Amniotic stem cell (primary cell): ENCODE results near the gene SLC23A2.
"Not testable (repeated sequence)": the region's sequence is repeated elsewhere in the genome, so short reads cannot be mapped to it uniquely, and the experiment has no call there.

Source experiments
- DNase-seq: peaks from one replicate; lab custom pipeline; 2025; lab: John Stamatoyannopoulos, UW

Gene SLC23A2

DNA sequence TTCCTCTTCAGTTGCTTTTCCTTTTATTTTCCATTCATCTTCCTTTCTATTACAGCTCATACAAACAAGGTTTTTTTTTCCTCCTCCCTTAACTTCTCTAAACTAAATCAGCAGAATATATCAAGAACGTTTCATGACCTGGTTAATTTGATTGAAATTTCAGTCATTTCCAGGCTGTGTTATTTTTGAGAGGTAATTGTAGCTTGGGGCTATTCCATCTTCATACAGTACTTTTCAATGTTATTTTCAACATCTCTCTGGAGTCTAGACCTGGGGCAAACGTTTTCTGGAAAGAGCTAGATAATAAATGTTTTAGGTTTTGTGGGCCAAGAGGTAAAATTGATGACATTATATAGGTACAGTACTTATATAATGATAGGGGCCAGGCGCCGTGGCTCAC is 4.0 kb upstream of the SLC23A2 start:
- DNase-seq: no peak

DNA sequence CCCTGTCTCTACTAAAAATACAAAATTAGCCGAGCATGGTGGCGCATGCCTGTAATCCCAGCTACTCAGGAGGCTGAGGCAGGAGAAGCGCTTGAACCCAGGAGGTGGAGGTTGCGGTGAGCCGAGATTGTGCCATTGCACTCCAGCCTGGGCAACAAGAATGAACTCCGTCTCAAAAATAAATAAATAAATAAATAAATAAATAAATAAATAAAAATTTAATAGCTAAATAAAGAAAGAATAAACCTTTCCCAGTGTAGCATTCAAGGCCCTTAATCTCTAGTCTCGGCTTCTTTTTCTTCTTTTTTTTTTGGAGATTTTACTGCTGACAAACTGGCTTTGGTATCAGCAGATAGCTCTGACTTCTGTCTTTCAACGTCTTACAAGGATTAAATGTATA is 3.5 kb upstream of the SLC23A2 start:
- not testable (repeated sequence) for DNase-seq

DNA sequence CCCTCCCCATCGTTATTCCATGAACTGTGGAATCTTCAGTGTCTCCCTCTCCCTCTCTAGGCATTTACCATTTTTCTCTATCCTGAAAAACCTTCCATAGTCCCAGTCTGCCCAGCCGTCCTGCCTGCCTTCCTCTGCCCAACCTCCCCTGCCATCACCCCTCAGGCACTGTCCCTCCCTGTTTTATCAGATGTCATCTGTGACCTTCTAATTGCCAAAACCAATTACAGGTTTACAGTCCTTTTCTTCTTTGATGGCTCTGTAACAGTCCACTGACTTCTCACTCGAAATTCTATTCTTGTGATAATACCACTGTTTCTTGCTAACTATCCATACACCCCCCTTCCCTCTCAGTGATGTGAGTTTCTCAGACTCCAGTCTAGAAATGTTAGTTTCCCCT is 2.3 kb upstream of the SLC23A2 start:
- DNase-seq: no peak

DNA sequence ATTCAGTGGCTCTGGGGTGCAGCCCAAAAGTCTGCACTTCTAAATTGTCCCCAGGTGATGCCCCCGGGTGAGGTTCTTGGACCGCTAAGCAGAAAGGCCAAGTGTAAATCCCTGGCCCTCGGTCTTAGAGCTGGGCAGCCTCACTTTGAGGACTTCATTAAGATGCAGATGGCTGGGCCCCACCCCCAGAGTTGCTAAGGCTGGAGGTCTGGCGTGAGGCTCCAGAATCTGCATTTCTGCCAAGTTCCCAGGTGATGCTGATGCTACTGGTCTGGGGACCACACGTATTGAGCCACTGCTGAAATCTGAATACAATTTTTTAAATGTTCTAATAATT is 735 bp upstream of the SLC23A2 start:
- no peak for DNase-seq

DNA sequence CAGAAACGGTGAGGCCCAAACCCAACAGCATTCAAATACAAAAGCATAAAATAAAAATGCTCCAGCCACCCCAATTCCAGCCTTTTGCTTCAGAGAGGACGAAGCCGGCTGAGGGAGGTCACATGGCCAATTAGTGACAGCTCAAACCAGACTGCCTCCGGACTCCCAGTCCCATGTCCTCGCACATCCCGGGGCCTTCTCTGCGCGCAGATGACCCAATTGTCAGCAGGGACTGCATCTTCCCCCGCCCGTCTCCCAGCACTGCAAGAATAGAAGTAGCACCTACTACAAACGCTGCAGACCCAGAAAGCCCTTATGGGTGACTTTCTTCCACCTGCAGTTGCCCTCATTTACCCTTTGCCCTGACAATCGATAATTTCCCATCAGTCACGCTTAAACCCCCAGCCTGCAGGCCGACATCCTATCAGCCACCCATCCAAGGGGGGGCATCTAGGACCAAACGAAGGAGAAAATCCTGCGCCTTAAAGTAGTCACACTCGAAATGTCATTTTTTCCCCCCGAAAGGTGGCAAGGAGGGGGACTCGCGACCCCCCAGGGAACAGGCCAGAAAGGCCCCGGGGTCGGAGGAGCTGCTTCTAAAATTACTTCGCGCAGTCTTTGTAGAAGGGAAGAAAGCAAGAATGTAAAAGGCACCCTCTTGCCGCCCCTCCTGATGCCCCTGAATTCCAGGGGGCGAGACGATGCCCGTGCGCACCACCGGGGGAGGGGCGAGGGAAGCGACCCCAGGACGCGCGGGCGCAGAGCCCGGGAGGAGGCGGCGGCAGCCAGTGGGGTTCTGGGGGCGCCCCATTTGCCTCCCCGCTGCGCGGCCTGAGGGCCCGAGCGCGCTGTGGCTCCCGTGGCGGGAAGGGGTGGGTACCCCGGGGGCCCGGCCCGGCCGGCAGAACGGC is 792 bp downstream of the SLC23A2 start:
- no peak for DNase-seq

DNA sequence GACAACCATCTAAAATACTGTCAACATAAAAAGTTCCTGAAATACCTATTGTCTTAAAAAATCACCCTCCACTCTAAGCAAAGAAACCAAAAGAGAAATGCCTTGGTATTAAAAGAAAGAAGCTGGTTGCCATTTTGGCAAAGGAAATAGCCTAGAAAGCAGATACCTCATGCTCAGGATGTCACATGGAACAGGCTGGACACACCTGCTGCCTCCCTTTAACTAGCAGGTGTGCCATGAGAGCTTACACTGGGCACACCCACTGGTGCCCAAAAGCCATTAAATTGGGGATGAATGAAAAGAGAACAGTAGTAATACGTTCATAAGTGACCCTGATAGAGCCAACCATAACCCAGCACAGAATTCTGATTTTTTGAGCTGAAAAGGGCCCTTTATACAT is 1.5 kb downstream of the SLC23A2 start:
- no peak for DNase-seq

DNA sequence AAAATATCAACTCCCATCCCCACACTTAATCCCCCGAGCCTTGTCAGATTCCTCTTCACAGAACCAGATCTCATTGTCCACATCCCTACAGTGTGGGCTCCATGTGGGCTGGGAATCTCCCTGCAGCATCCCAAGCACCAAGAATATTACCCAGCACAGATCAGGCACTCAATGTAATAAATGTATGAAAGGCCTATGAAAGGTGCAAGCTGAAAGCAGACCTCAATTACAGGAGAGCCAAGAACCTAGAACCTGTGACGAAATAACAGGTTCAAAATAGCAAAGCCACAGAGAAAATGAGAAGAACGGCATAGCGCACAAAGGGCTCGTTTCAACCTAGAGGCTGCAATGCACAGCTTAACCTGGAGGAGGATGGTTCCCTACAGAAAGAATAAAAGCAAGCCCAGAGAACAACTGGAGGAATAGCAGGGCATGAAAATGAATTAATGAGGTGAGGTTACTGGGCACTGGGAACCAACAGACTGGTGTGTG is 3.1 kb downstream of the SLC23A2 start:
- DNase-seq: no peak

DNA sequence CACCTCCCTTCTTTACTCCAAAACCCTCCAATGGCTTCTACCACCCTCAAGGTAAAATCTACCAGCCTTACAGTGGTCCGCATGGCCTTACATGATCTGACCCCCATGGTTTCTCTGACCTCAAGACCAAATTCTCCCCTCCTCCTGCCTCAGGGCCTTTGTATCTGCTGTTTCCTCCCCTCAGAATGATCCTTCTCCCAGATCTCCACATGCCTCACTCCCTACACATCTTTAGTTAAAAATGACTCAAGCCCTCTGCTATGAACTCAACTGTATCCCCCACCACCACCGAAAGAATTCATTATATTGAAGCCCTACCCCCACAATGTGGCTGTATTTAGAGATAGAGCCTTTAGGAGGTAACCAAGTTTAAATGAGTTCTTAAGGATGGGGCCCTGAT is 4.1 kb downstream of the SLC23A2 start:
- no peak for DNase-seq

DNA sequence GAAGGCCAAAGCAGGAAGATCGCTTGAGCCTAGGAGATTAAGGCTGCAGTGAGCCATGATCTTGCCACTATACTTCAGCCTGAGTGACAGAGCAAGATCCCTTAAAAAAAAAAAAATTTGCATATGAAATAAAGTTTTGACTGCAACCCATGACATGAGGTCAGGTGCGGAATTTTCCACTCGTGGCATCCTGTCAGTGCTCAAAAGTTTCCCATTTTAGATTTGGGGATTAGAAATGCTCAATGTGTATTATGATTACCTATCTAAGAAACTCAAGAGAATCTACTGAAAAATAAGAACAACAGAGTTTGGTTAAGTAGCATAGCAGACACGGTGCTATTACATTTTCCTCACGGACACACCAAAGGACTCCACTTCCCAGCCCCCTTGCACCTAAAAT is 11.7 kb downstream of the SLC23A2 start:
- DNase-seq: no peak

DNA sequence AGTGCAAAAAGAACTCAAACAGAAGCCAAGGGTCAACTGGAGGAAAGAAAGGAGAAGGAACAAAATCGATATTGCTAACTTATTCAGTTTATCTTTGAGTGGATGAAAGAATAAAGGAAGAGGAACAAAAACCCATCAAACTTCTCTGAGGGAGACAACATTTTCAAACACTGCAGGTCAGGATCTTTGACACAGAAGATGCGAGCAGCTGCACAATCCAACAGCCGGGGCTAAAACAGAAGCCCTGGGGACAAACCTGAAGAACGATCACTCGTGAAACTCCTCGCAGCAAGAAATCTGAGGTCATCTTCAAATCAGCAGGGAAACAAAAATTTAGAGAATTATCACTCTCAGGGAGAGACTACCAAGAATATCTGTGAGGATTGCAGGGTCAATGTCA is 14.2 kb downstream of the SLC23A2 start:
- no peak for DNase-seq

DNA sequence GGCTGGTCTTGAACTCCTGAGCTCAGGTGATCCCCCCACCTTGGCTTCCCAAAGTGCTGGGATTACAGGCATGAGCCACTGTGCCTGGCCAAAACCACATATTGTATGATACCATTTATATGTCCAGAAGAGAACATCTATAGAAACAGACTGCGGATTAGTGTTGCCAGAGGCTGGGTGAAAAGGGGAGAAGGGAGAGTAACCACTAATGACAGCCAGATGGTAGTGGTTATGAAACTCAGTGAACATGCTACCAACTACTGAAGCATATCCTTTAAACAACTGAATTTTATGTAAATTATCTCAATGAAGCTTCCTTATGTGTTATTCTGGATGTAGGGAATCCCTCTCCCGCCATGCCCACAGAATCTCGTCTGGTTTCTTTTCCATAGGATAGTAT is 15.7 kb downstream of the SLC23A2 start:
- DNase-seq: no peak

DNA sequence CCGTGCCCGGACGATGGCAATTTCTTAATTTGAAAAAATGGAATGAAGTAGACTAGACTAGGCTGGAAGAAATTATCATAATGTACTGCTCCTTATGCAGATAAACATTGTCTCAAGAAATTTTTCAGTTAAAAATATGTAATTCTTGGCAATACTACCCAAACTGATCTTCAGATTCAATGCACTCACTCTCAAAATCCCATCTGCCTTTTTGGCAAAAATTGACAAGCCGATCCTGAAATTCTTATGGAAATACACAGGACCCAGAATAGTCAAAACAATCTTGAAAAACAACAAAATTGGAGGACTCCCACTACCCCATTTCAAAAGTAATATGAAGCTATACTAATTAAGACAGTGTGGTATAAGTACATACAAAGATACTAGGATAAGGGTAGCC is 19.0 kb downstream of the SLC23A2 start:
- no peak for DNase-seq

DNA sequence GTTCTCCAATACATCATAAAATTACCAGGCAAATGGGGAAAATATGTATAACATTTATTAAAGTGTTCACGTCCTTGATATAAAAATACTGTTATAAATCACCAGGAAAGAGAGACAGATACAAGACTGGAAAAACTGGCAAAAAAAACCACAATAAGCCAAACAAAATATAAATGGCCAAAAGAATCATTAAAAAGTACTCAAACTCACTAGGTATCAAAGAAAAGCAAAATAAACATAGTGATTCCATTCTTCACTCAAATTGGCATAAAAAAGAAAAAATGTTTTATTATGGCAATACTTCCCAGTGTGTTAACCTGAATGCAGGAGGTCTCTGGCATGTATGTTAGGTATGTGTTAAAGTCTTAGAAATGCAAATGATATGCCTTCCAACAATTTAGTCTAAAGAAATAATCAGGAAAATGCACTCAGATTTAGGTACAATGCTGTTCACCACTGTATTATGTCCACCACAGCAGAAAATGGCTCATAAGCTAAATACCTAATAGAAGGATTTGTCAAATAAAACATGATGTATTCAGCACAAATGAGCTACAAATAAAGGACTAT is 21.4 kb downstream of the SLC23A2 start:
- DNase-seq: no peak

DNA sequence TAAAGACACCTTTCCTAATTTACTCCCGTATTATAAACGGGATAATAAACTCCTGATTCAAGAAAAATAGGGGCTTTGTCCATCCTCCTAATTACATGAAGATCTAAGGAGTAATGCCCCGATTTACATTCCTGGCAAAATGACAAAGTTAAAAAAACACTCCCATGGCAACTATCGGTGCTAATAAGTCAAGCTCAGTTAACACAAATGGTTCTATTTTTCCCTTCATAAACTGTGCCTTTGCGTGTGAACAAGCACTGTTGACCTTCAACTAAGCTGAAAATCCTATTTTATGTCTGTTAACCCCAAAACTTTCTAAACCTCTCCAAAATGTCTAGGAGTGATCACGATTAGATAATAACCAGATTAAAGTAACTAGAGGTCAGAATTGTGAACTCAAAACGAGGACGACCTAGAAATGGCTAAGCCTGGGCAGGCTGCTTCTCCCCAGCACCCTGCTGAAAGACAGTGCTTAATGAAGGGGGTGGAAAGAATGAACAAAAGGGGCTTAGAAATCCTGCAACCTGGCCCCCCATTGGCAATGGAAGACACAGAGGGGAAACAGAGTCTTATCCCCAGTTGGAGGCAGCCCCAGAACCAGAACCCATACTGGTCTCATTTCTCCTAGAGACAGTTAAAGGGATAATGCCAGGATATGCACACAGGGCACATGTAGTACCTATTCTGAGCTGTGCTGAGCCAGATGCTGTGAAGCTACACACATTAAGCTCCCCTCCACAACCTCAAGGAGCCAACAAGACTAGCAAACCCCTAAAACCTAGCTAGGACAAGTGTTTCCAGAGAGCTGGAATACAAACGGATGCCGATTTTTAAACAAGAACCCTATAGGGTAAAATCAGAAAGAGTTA is 23.0 kb downstream of the SLC23A2 start:
- DNase-seq: no peak

DNA sequence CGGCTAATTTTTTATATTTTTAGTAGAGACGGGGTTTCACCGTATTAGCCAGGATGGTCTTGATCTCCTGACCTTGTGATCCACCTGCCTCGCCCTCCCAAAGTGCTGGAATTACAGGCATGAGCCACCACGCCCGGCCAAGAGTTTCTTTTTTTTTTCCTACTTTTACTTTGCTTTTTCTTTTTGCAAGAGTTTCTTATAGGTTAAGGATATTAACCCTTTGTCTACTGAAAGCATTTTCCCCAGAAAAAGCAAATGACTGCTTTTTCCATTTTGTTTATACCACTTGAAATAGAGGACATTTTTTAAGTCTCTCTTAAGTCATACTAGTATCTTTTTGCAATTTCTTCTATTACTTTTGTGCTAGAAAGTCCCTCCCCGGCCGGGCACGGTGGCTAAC is 25.3 kb downstream of the SLC23A2 start:
- DNase-seq: not testable (repeated sequence)

DNA sequence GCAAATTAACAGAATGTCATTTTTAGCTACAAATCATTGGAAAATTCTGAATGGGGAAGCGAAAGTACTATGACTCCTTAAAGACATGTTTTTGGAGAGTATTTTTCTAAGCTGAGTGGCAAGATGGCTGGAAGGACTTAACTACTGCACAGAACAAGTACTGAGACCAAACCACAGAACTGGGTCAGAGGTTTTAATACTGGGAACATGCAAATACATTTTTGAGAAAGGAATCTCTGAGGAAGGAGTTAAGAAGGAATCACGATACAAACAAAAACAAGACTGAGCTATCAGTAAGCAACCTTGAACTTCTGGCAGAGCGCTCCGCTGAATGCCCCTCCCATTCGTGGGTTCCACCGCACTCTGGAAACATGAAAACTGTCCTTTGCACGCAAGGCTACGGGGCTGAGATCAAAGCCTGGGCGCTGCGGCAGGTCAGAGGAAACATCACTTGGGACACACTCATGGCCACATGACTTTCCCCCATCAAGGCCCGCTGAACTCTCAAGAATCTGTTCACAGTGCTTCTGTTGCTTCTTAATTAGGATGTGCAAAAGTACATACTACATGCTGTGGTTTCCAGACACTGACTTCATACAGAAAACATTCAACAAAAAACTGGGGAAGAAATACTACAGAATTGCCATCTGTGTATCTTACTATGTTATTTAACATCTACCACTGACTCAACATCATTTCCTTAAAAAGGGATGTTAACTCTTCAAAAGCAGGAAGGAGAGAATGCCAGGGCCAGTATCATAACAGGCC is 27.8 kb downstream of the SLC23A2 start:
- no peak for DNase-seq

DNA sequence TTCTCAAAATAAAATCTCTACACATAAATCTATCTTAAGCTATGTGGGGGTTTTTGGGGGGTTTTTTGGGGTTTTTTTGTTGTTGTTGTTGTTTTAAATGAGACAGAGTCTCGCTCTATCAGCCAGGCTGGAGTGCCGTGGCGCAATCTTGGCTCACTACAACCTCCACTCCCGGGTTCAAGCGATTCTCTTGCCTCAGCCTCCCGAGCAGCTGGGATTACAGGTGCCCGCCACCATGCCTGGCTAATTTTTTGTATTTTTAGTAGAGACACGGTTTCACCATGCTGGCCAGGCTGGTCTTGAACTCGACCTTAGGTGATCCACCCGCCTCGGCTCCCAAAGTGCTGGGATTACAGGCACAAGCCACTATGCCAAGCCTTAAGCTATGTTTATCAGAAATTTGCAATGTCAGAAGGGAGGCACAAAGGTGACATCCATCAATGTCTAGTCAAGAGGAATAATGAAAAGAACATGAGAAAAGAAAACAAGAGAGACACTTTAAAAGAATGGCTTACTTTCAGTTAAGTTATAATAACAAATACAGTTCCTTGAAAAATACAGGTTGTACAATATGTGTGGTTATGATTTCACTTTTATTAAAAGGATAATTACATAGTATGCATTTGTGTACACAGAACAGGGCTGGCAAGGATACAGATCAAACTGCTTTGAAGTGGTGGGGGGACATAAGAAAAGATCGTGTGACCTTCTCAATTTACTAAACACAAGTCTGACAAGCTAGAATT is 28.6 kb downstream of the SLC23A2 start:
- DNase-seq: no peak

DNA sequence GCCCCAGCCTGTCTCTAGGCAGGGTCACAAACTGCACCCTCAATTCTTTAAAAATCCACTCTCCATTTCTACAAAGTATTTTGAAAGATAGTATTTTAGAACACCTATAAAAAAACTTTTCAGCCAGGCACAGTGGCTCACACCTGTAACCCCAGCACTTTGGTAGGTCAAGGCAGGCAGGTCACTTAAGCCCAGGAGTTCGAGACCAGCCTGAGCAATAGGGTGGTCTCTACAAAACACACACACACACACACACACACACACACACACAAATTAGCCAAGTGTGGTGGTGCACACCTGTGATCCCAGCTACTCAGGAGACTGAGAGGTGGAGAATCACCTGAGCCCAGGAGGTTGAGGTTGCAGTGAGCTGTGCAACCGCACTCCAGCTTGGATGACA is 30.2 kb downstream of the SLC23A2 start:
- no peak for DNase-seq

DNA sequence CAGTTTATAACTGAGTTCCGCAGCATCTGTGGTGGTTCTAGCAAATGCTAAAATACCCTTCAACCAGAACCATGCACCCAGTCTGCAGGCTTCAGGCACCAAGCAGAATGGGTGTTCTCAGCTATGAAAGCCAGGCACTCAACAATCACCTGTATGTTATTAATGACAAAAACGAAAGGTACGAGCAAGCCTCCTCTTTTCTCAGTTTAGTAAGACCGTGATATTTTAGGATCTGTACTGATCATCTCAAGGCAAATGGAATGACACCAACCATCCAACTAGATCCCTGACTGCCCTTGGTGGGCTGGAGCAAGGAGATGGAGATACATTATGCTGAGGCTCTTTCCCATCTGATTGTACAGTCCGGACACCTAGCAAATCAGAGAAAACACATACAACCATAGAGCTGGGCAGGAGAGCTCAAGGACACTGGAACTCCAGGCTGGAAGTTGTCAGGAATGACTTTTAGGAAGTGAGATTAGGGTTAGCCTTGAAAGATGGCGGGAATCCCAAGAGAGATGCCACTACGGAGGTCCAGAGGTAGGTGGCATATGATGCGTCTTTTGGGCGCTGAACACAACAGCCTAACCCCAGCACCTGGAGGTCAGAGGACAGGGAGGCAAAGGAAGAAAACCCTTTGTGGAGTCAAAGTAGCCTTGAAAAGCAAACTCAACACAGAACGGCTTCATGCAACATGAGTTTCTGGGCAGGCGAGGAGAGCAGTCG is 33.4 kb downstream of the SLC23A2 start:
- no peak for DNase-seq
